ENCODE measurements around the gene MAST4. TPM values are rescaled to one million over a fixed set of nuclear protein-coding genes. Genes with fewer than 3 reads are reported as not detected.

MAST4 gene
- polyA plus RNA-seq, 1 donor (not counting 4 experiments of a cell fraction or from before 2014, with no cell fraction given), result 19.8 TPM

GRCh38 chr5:66829358-66829674 lies 233.1 kb downstream of the MAST4 start:
- H3K4me2 ChIP-seq (ENCODE audit: control insufficient read depth, extremely low read depth, insufficient read depth, low read depth, low read length), result peak overlapping the region; percentile 84
- H3K9me1 ChIP-seq (ENCODE audit: control insufficient read depth, extremely low read depth, insufficient read depth, low read length), result no peaks in the 10 kb centered on the region
- no peaks in the 10 kb centered on the region for H4K20me1 ChIP-seq (ENCODE audit: control insufficient read depth, extremely low read depth, insufficient read depth, low read length)
- H3K4me1 ChIP-seq (ENCODE audit: control insufficient read depth, extremely low read depth, insufficient read depth, low read length), result peaks cover 18% of the 10 kb centered on the region
- TF ChIP-seq CTCF (optimal IDR thresholded peaks at IDR 0.05 in 1 of 3, IDR thresholded peaks at IDR 0.05 in 1 of 3, conservative IDR thresholded peaks at IDR 0.05 in 1 of 3; ENCODE audit: extremely low read depth in 1 of 3, insufficient read depth in 2 of 3, low read length in 3 of 3), result no peak
- no peak for TF ChIP-seq EZH2 (IDR thresholded peaks at IDR 0.05; ENCODE audit: low read length)
- H3K9ac ChIP-seq (ENCODE audit: control insufficient read depth, extremely low read depth, insufficient read depth, low read length), result peak overlapping the region; percentile 84
- H2AFZ ChIP-seq (ENCODE audit: control insufficient read depth, low read length), result peak overlapping the region; percentile 5
- FAIRE-seq (no peak), DNase-seq (ENCODE audit: low read depth, low spot score) (no peak)
- H3K79me2 ChIP-seq (ENCODE audit: control insufficient read depth, insufficient read depth, low read length), result peaks cover 2% of the 10 kb centered on the region
- no peaks in the 10 kb centered on the region for H3K27me3 ChIP-seq (ENCODE audit: control insufficient read depth, extremely low read depth, insufficient read depth, low read length)
- H3K9me3 ChIP-seq (ENCODE audit: control insufficient read depth, low read depth, low read length), result no peaks in the 10 kb centered on the region
- no peaks in the 10 kb centered on the region for H3K36me3 ChIP-seq (ENCODE audit: control insufficient read depth in 2 of 2, extremely low read depth in 1 of 2, insufficient read depth in 2 of 2, low read length in 2 of 2)
- dilution Hi-C loops (cut with MboI; ENCODE audit: extremely low pct_ligation_motif_present, low sequenced_read_pairs), result no loop called here
- H3K4me3 ChIP-seq (ENCODE audit: control insufficient read depth in 2 of 3, extremely low read depth in 1 of 3, insufficient read depth in 2 of 3, low read depth in 1 of 3, low read length in 3 of 3), result peak overlapping the region; percentile 54 to 77 (median 62)
- H3K27ac ChIP-seq (ENCODE audit: control insufficient read depth, insufficient read depth, low read length), result peak overlapping the region; percentile 80

GRCh38 chr5:66829826-66830225 lies 233.6 kb downstream of the MAST4 start:
- FAIRE-seq, result peak; percentile 88

More at GRCh38 chr5:66829826-66830225, 233.6 kb downstream of the MAST4 start:
- Histone ChIP-seq H3K4me2 (ENCODE audit: control insufficient read depth, extremely low read depth, insufficient read depth, low read depth, low read length) (peak overlapping the region; percentile 84), H3K4me3 (ENCODE audit: control insufficient read depth in 2 of 3, extremely low read depth in 1 of 3, insufficient read depth in 2 of 3, low read depth in 1 of 3, low read length in 3 of 3) (peak overlapping the region; percentile 20 to 77 (median 62)), H3K4me1 (ENCODE audit: control insufficient read depth, extremely low read depth, insufficient read depth, low read length) (peaks cover 18% of the 10 kb centered on the region), H3K27ac (ENCODE audit: control insufficient read depth, insufficient read depth, low read length) (peak overlapping the region; percentile 80), H2AFZ (ENCODE audit: control insufficient read depth, low read length) (no peak overlapping the region), H3K36me3 (ENCODE audit: control insufficient read depth in 2 of 2, extremely low read depth in 1 of 2, insufficient read depth in 2 of 2, low read length in 2 of 2) (no peaks in the 10 kb centered on the region), H3K79me2 (ENCODE audit: control insufficient read depth, insufficient read depth, low read length) (peaks cover 2% of the 10 kb centered on the region), H3K27me3 (ENCODE audit: control insufficient read depth, extremely low read depth, insufficient read depth, low read length) (no peaks in the 10 kb centered on the region), H3K9me1 (ENCODE audit: control insufficient read depth, extremely low read depth, insufficient read depth, low read length) (no peaks in the 10 kb centered on the region), H3K9me3 (ENCODE audit: control insufficient read depth, low read depth, low read length) (no peaks in the 10 kb centered on the region), H3K9ac (ENCODE audit: control insufficient read depth, extremely low read depth, insufficient read depth, low read length) (peak overlapping the region; percentile 84), H4K20me1 (ENCODE audit: control insufficient read depth, extremely low read depth, insufficient read depth, low read length) (no peaks in the 10 kb centered on the region)
- dilution Hi-C loops (cut with MboI; ENCODE audit: extremely low pct_ligation_motif_present, low sequenced_read_pairs), result no loop called here
- TF ChIP-seq CTCF (optimal IDR thresholded peaks at IDR 0.05 in 1 of 3, IDR thresholded peaks at IDR 0.05 in 1 of 3, conservative IDR thresholded peaks at IDR 0.05 in 1 of 3; ENCODE audit: extremely low read depth in 1 of 3, insufficient read depth in 2 of 3, low read length in 3 of 3), result no peak
- no peak for TF ChIP-seq EZH2 (IDR thresholded peaks at IDR 0.05; ENCODE audit: low read length)
- no peak for DNase-seq (ENCODE audit: low read depth, low spot score)

Data from keratinocyte (primary cell).